ENCODE results near the gene RTL10.
"Not testable (repeated sequence)": the region's sequence is repeated elsewhere in the genome, so short reads cannot be mapped to it uniquely, and the experiment has no call there.

Gene RTL10

DNA sequence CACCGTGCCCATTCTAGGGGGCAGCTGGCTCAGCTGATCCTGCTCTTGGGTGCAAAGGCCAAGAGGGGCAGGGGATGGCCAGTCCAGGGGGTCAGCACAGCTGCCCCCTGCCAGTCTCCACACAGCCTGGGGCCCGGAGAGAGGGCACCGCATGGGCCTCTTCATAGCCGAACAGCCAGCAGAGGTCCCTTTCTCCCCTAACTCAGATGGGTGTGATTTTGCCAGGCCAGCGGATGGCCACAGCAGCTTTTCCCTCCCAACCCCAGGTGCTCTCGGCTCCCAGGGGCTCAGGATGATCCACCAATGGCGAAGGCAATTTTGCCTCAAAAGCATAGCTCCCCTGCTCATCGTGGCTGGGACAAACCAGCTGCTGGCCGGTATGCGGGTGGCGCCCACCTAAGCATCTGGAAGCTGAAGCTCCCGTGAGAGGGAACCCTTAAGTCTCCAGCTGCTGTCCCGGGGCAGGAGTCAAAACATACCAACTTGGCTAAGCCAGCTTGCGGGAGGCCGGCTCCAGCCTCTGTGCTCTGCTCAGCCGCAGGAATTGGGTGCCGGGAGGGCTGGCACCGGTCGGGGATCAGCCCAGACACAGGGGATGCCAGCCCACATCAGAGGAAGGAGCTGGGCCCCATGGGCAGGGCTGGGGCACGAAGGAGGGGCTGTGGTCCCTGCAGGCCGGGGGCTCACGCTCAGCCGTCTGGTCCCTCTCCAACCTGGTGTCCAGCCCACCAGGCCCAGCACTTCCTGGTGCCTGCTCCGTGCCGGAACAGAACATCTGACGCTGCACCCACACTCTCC lies 30.5 kb upstream of the RTL10 start:
- DNase-seq (ENCODE audit: insufficient read length, low spot score) (no peak), FAIRE-seq (no peak)
- TF ChIP-seq POLR2A (IDR thresholded peaks at IDR 0.05; ENCODE audit: low read depth, low read length), result no peak

DNA sequence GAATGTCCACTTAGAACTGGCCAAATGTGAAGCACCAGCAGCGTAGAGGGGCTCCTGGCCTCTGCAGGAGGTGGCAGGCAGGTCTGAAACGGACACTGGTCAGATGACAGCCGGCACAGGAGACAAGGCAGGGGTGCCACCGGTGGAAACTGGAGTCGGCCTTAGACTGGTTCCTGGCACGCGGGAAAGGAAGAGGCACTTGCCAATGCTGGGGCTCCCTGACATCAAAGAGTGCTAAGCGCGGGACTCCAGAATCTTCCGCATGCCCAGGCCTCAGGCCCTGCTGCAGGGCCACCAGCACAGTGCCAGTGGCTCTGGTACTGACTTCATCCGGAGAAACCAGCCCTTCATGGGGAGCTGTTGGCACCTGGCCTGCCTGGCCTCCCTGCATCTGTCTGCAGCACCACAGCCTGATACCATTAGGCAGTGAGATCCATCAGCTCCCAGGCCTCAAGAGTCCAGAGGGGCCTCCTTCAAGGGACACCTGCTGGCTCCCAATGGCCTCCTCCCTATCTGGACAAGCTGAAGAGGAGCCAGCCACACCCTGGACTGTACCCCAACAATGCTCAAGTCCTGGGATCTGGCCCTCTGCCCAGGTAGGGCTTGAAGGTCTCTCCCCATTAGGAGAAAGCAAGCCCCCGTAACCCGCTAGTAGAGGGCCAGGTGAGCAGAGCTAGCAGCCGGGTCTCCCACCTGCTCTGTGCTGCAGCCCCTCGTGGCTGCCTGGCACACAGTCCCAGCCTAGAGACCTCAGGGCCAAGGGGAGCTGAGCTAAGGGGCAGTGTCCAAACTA lies 29.7 kb upstream of the RTL10 start:
- FAIRE-seq (no peak), DNase-seq (ENCODE audit: insufficient read length, low spot score) (no peak)
- TF ChIP-seq POLR2A (IDR thresholded peaks at IDR 0.05; ENCODE audit: low read depth, low read length), result no peak

DNA sequence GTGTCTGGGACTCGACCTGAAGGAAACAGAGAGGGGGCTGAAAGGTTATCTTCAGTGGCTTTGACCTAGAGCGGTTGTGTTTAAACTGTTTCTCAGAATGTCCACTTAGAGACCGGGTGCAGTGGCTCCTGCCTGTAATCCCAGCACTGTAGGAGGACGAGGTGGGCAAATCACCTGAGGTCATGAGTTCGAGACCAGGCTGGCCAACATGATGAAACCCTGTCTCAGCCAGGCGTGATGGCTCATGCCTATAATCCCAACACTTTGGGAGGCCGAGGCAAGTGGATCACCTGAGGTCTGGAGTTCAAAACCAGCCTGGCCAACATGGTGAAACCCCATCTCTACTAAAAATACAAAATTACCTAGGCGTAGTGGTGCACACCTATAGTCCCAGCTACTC lies 28.8 kb upstream of the RTL10 start:
- not testable (repeated sequence) for DNase-seq (ENCODE audit: insufficient read length, low spot score); FAIRE-seq

DNA sequence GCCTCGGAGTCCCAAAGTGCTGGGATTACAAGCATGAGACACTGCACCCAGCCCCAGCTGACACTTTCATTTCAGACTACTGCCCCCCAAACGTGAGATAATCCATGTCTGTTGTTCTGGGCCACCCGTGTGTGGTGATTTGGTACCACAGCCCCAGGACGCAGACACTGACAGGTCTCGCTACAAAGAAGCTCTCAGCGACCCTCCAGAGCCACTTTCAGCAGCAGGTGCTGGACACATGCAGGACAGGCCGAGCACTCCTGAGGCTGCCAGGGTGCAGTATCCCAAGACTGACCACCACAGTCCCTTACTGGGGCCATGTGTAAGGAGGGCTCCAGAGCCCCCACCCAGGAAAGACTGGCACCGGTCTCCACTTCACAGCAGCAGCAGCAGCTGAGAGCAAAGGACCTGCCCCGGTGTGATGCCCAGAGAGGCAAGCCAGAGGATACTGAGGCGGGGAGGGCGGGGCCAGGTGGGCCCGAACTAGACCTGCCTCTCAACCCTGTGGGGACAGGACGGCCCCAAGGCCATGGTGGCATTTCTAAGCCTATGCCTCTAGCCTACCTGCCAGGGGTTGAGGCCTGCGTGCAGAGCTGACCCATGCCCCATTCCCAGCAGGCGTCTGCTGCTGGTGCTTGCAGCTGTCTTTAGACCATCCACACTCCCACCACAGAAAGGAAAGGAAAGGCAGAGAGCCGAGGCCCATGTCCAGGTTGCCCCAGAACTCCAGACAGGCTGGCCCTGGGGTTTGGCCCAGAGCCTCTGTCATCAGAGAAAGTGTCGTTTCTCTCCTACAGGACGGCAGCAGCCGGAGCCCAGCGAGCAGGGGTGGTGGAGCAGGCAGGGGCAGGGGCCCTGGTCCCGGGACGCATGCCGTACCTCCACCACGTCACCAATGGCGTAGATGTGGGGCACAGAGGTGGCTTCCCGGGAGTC lies 28.0 kb upstream of the RTL10 start:
- FAIRE-seq (no peak), DNase-seq (ENCODE audit: insufficient read length, low spot score) (no peak)
- no peak for TF ChIP-seq POLR2A (IDR thresholded peaks at IDR 0.05; ENCODE audit: low read depth, low read length)

DNA sequence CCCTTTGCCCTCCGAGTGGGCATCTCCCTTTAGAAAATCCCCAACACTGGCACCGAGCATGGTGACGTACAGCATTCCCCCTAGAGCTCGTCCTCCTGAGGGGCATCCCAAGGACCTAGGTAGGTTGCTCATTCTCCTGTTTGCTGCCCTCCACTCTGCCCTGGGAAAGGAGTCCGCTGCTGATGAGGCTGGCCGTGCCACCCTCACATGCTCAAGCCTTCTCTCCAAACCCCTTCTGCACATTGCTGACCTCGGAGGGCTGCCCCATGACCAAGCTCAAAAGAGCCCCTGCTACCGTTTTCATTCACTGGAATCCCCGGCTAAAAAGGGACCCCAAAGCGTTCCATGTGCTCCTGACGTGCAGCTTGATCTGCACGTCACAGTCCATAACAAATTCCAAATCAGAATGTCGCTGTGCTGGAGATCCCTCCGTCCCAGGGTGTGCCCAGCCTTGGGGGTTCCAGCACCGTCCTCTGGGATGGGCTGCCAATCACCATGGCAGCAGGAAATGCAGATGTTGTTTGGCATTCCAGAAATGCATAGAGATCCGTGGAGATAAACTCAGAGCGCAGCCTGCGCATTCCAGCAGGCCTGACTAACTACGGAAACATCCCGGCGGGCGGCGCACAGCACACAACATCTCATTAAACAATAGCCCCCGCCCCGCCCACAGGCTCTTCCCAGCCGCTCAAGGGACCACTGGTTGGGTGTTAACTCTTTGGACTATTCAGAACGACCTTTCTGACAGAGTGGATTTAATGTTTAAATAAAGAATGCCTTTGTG lies 26.3 kb upstream of the RTL10 start:
- no peak for TF ChIP-seq POLR2A (IDR thresholded peaks at IDR 0.05; ENCODE audit: low read depth, low read length)
- FAIRE-seq (no peak), DNase-seq (ENCODE audit: insufficient read length, low spot score) (peak; percentile 90)

DNA sequence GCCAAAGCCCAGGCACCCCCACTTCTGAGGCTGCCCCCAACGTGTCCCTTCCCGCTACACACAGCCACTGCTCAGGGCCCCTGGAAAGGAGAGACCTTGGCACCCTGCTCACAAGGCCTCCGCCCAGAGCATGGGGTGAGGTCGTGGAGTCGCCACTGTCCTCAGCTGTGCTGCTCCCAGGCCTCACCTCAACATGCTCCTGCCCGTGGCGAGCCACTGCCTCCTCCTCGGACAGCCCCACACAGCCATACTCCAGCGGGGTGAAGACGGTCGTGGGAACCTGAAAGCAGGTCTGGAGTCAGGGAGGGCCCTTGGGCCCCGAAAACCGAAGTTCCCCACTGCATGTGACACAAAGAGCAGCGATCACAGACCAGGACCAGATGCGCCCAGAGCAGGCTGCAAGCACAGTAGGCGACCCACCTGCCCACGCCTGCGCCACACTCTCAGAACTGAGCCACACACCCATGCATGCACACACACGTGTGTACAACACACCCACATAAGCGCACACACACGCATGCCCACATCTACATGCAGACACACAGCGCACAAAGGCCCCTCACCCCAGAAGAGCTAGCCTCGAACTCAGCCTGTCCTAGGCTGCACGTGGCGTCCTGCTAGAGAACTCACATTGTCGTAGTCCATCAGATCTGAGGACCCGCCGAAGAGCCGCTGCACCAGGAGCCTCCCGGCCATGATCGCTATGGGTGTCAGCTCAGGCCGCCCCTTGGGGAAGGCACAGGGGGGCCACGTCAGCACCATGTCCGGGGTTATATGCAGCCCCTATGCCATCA lies 25.5 kb upstream of the RTL10 start:
- DNase-seq (ENCODE audit: insufficient read length, low spot score) (no peak), FAIRE-seq (no peak)
- TF ChIP-seq POLR2A (IDR thresholded peaks at IDR 0.05; ENCODE audit: low read depth, low read length), result no peak

DNA sequence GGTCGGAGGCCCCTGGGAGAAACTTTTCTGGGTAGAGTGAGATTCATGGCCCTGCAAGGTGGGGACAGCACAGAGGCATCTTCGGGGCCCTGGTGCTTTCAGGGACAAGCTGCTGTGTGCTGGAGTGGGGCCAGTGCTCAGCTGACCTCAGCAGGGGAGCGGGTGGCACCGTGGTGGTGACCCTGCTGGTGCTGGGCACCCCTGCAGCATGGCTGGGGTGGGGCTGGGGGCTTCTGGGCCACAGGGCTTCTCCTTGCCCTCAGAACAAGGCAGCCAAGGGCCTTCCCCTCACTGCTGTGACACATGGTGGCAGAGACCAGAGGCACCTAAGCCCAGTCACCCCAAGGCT lies 24.9 kb upstream of the RTL10 start:
- no peak for TF ChIP-seq POLR2A (IDR thresholded peaks at IDR 0.05; ENCODE audit: low read depth, low read length)
- FAIRE-seq (no peak), DNase-seq (ENCODE audit: insufficient read length, low spot score) (no peak)

DNA sequence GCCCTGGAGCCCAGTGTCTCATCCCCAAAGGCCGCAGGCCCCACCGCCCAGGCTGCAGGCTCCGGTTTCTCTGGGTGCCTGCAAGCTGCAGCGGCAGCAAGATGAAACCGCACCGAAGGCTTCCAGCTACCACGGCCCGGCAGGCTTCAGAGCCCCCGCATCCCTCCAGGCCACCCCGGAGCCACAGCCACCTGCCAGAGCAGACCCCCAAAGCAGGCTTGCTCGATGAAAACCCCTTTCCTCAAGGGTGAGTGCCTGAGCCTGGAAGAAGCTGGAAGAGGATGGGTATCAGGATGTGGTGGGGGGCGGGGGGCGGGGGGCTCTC lies 24.5 kb upstream of the RTL10 start:
- no peak for FAIRE-seq
- no peak for TF ChIP-seq POLR2A (IDR thresholded peaks at IDR 0.05; ENCODE audit: low read depth, low read length)
- no peak for DNase-seq (ENCODE audit: insufficient read length, low spot score)

DNA sequence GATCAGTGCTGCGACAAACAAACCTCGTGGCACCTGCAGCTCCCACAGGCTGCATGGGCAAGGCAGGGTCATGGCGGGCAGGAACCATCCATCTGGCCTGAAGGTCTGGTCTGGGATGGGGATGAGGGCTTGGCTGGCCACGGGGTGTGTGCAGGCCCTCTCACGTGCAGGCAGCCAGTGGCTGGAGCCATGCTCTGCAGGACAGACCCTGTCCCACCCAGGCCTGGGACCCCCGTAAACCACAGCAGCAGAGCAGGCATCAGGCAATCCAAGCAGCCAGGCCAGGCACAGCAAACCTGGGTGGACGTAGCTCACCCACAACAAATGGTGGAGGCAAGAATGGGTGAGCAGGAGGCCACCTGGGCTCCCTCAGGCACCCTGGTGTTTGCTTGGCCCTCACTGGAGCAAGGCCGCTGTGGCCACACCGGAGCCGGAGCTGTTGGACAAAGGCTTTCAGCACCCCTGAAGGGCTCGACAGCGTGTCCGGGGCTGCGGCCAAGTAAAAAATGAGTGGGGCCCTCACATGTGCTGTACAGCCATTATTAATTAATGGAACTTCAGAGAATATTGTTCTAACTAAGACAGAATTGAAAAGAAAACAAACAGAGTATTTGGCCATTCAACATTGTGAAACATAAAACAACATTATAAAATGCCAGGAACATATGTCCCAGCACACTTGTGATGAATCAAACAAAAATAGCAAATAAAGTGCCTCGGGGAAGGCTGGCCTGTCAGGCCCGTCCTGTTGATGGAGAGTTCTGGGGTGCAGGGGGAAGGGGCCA lies 24.0 kb upstream of the RTL10 start:
- FAIRE-seq (no peak), DNase-seq (ENCODE audit: insufficient read length, low spot score) (no peak)
- no peak for TF ChIP-seq POLR2A (IDR thresholded peaks at IDR 0.05; ENCODE audit: low read depth, low read length)

DNA sequence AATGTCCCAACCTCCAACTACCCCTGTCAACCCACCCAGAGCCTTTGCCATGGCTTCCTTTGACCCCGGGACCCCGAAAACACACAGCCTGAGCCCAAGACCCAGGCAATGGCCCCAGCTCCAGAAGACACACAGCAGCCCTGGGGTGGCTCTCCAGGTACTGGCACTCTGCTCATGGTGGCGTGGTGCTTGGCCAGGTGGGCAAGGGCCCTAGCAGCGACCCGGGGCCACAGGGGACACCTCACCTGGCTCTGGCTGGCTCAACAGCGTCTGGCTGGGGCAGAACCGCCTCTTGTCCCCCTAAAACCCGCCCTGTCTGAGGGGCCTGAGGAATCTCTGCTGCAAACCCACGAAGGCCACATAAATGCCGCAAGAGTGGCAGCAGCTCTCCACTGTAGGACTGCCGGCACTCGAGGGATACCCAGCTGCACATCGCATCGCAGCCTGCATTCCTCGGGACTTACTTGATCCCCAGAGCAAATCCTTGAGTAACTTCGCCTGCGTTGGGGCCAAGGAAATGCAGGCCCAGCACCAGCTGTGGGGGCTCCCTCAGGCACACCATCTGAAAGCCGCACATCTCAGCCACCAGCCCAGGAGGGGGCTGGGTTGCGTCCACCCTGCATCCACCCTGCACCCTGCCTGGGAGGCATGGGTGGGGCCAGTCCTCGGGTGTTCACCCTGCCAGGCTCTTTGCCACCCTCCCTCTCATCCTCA lies 23.1 kb upstream of the RTL10 start:
- no peak for FAIRE-seq
- DNase-seq (ENCODE audit: insufficient read length, low spot score), result no peak
- TF ChIP-seq POLR2A (IDR thresholded peaks at IDR 0.05; ENCODE audit: low read depth, low read length), result no peak

DNA sequence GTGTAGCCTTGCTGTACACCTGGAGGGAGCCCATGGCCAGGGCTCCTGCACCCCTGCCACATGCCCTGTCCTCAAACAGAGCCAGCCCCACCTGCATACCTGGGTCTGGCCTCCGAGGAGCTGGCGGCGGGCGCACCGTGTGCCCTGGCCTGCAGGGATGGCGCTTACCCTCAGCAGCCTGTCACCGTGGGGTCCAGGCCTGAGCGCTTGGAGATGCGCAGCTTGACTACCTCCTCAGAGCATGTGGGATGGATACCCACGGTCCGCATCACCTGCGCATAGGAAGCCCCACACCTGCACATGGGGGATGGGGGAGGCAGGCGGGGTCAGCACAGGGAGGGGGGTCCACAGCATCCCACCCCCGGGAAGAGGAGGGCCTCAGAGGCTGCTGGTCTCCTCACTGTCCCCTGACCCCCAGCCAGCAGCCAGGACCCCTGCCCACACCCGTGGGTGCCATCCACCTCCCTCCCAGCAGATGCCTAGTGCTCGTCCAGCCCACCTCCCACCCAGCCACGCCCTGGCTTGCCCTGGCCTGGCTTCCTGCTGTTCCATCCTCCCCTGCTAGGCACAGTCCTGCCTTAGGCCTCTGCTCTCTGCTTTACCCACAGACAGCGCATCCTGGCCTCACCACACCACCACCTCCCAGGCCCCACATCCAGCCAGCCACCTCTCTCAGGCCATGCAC lies 22.4 kb upstream of the RTL10 start:
- no peak for TF ChIP-seq POLR2A (IDR thresholded peaks at IDR 0.05; ENCODE audit: low read depth, low read length)
- DNase-seq (ENCODE audit: insufficient read length, low spot score) (no peak), FAIRE-seq (no peak)
